Measurements from ENCODE around the gene CSNK1A1. TPM values are rescaled to one million over a fixed set of nuclear protein-coding genes. Genes with fewer than 3 reads are reported as not detected.

Gene CSNK1A1
- total RNA-seq, 1 donor from 2014 or later, result 191 TPM

DNA sequence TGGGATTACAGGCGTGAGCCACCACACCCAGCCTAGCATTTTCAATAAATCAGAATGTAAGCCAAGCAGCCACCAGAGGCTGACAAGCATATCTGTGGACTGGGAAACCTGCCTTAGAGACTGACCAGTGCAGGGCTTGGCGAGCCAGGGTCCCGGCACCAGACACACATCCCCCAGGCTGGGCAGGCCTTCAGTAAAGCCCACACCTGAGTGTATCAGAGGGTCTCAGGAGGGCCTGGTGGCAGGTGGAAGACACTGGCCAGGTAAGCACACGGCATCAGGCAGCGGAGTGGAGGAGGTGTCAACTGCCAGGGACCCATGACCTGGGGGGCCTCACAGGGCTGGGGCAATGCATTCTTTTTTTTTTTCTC, 93.9 kb downstream of the CSNK1A1 start:
- H3K4me3 ChIP-seq, result no peak overlapping the region
- peaks cover 12% of the 10 kb centered on the region for H3K4me1 ChIP-seq
- peak overlapping the region; percentile 49 for H3K27ac ChIP-seq
- intact Hi-C loops (cut with DNase I), result no loop called here
- H3K9me3 ChIP-seq, result no peaks in the 10 kb centered on the region
- H3K36me3 ChIP-seq, result no peaks in the 10 kb centered on the region
- TF ChIP-seq, protein P1, sequence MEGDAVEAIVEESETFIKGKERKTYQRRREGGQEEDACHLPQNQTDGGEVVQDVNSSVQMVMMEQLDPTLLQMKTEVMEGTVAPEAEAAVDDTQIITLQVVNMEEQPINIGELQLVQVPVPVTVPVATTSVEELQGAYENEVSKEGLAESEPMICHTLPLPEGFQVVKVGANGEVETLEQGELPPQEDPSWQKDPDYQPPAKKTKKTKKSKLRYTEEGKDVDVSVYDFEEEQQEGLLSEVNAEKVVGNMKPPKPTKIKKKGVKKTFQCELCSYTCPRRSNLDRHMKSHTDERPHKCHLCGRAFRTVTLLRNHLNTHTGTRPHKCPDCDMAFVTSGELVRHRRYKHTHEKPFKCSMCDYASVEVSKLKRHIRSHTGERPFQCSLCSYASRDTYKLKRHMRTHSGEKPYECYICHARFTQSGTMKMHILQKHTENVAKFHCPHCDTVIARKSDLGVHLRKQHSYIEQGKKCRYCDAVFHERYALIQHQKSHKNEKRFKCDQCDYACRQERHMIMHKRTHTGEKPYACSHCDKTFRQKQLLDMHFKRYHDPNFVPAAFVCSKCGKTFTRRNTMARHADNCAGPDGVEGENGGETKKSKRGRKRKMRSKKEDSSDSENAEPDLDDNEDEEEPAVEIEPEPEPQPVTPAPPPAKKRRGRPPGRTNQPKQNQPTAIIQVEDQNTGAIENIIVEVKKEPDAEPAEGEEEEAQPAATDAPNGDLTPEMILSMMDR (IDR thresholded peaks at IDR 0.05), result no peak
- H3K27me3 ChIP-seq, result no peaks in the 10 kb centered on the region
- DNase-seq, result no peak
- no peak for ATAC-seq

DNA sequence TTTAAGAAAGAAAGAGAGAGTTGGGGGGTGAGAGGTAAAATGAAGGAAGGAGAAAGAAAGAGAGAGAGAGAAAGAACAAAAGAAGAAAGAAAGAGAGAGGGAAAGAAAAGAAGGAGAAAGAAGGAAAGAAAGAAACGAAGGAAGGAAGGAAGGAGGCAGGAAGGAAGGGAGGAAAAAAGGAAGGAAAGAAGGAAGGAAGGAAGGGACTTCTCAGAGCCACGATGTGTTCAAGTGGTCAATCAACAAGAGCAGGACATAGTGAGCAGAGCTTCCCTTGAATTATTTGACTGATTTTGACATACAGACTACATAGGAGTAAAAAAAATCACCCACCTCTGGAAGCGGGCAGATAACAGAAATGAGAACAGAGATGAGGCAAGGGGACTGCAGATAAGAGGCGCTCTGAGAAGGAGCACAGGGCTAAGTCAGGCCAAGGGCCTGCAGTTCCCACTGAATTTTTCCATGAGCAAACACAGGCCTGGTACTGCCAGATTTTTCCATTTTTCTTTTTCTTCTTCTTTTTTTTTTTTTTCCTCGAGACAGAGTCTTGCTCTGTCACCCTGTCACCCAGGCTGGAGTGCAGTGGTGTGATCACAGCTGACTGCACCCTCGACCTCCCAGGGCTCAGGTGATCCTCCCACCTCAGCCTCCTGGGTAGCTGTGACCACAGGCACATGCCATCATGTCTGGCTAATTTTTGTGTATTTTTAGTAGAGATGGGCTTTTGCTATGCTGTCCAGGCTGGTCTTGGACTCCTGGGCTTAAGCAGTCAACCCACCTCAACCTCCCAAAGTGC, 94.4 kb downstream of the CSNK1A1 start:
- ATAC-seq (no peak), DNase-seq (no peak)
- intact Hi-C loops (cut with DNase I), result no loop called here
- Histone ChIP-seq H3K4me1 (peaks cover 18% of the 10 kb centered on the region), H3K27ac (peak overlapping the region; percentile 49), H3K9me3 (no peaks in the 10 kb centered on the region), H3K4me3 (no peak overlapping the region), H3K36me3 (no peaks in the 10 kb centered on the region), H3K27me3 (no peaks in the 10 kb centered on the region)
- TF ChIP-seq, protein P1 (IDR thresholded peaks at IDR 0.05), result no peak

DNA sequence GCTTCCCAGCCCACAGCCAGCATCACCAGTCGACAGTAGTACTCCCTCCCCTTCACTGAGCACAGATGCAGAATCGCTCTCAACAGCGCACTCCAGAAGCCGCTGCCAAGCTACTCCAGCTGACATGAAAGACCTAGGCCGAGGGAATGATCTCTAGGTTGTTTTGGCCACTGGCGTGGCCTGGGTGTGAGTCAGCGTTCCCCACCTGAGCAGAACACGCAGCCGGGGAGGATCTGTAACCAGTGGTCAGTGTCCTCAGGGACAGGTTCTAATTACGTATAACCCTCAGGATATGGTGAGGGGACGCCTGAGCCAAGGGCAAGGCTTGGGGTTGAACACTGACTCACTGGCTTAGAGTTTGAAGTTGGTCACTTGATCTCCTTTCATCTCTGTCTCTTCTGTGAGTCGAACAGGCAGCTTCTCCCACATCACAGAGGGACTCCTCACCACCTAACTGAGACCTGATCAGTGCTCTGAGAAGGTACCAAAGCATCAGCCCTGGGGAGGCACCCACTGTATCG, 95.3 kb downstream of the CSNK1A1 start:
- peaks cover 27% of the 10 kb centered on the region for H3K4me1 ChIP-seq
- H3K27me3 ChIP-seq, result no peaks in the 10 kb centered on the region
- TF ChIP-seq, protein P1 (IDR thresholded peaks at IDR 0.05), result no peak
- intact Hi-C loops (cut with DNase I), result no loop called here
- peak overlapping the region; percentile 49 for H3K27ac ChIP-seq
- no peak overlapping the region for H3K4me3 ChIP-seq
- no peak for DNase-seq
- no peaks in the 10 kb centered on the region for H3K36me3 ChIP-seq
- no peaks in the 10 kb centered on the region for H3K9me3 ChIP-seq
- ATAC-seq, result no peak

DNA sequence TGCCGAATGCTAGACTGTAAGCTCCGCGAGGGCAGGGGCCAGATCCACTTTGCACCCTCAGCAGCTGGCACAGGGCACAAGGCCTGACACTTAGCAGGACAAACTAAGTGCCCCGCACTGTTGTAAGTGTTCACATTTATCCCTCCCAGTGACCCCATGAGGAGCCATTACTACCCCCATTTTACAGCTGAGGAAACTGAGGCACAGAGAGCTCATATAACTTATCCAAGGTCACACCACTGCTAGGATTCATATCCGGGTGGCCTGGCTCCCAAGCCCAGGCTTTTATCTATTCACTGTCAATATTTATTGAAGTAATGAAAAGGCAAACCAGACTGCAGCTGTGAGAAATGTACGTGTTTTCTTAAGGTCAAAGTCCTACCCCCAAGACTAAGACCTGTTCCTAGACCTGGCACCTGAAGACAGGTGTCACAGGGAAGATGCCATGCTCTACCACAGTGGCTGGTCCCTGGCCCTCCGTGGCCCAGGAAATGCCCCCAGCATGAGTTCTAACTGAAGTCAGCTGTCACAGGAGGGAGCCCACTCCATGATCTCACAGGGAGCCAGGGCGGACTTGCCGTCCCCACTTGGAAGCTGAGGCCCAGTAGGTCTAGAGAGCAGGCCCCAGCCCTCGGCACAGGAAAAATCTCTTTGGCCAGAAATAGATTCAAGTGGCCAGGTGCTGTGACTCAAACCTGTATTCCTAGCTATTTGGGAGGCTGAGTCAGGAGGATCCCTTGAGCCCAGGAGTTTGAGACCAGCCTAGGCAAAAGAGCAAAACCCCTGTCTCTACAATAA, 97.4 kb downstream of the CSNK1A1 start:
- Histone ChIP-seq H3K36me3 (no peaks in the 10 kb centered on the region), H3K9me3 (no peaks in the 10 kb centered on the region), H3K4me3 (no peak overlapping the region), H3K27me3 (no peaks in the 10 kb centered on the region), H3K27ac (peak overlapping the region; percentile 78), H3K4me1 (peaks cover 48% of the 10 kb centered on the region)
- DNase-seq, result no peak
- TF ChIP-seq, protein P1 (IDR thresholded peaks at IDR 0.05), result no peak
- intact Hi-C loops (cut with DNase I), result no loop called here
- ATAC-seq, result no peak

DNA sequence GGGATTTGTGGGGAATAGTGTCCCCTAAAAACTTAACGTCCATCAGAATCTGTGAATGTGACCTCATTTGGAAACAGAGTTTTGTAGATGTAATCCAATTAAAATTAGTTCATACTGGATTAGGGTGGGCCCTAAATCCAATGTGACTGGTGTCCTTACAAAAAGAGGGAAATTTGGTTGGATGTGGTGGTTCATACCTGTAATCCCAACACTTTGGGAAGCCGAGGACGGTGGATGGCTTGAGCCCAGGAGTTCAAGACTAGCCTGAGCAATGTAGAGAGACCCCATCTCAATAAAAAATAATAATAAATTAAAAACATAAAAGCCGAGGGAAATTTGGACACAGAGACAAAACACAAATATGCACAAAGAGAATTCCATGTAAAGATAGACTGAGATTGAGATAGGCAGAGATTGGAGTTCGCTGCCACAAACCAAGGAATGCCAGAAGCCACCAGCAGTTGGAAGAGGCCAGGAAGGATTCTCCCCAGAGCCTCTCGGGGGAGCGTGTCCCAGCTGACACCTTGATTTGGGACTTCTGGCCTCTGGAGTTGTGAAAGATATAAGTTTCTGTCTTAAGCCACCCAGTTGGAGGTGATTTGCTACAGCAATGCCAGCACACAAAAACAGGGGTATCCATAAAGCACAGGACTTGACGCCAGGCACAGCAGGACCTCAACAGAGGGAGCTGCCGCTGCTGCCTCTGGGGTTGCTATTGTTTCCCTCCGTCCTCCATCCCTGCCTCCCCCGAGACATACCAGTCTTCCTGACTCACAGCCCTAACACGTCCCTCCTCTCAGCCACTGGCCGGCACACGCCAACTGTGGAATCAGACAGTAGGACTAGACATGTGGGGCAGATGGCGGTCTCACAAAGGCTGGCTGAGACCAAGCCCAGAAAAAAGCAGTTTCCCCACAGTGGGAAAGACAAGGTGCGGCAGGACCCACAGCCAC, 98.3 kb downstream of the CSNK1A1 start:
- TF ChIP-seq, protein P1 (IDR thresholded peaks at IDR 0.05), result no peak
- Histone ChIP-seq H3K4me1 (peaks cover 51% of the 10 kb centered on the region), H3K9me3 (no peaks in the 10 kb centered on the region), H3K27me3 (no peaks in the 10 kb centered on the region), H3K4me3 (no peak overlapping the region), H3K36me3 (no peaks in the 10 kb centered on the region), H3K27ac (peak overlapping the region; percentile 78)
- DNase-seq (no peak), ATAC-seq (peak; percentile 7)
- intact Hi-C loops (cut with DNase I), result no loop called here

All from upper lobe of right lung (tissue), 1 donor.